ENCODE data around the gene ITPK1.

DNA sequence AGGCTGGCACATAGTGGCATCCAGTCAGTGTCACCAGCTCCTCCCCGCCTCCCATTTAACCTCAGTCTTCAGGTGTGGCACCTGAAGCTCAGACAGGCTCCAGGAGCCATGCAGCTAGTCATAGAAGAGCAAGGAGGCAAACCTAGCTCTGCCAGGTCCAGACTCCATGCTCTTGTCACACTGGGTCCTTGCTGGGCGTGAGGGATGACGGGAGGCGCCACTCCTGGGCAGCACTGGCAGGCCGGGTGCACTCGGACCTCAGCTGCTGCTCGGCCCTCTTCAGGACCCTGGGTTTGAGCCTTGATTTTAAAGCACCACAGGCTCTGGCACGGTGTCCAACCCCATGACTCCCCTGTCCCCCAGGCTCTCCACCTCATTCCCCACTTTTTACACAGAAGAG is 24.1 kb downstream of the ITPK1 start:
- TF ChIP-seq ZNF8 (CRISPR knock-in tag; IDR thresholded peaks at IDR 0.05): no peak
- TF ChIP-seq, protein P1, sequence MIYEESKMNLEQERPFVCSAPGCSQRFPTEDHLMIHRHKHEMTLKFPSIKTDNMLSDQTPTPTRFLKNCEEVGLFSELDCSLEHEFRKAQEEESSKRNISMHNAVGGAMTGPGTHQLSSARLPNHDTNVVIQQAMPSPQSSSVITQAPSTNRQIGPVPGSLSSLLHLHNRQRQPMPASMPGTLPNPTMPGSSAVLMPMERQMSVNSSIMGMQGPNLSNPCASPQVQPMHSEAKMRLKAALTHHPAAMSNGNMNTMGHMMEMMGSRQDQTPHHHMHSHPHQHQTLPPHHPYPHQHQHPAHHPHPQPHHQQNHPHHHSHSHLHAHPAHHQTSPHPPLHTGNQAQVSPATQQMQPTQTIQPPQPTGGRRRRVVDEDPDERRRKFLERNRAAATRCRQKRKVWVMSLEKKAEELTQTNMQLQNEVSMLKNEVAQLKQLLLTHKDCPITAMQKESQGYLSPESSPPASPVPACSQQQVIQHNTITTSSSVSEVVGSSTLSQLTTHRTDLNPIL (CRISPR knock-in tag; IDR thresholded peaks at IDR 0.05; ENCODE audit: low read depth): no peak
- TF ChIP-seq ZFP3 (CRISPR knock-in tag; IDR thresholded peaks at IDR 0.05): no peak
- TF ChIP-seq ESRRG (CRISPR knock-in tag; IDR thresholded peaks at IDR 0.05): no peak
- no peak for TF ChIP-seq ARNTL (CRISPR knock-in tag; IDR thresholded peaks at IDR 0.05; ENCODE audit: borderline replicate concordance, low read depth)
- TF ChIP-seq, protein P2, sequence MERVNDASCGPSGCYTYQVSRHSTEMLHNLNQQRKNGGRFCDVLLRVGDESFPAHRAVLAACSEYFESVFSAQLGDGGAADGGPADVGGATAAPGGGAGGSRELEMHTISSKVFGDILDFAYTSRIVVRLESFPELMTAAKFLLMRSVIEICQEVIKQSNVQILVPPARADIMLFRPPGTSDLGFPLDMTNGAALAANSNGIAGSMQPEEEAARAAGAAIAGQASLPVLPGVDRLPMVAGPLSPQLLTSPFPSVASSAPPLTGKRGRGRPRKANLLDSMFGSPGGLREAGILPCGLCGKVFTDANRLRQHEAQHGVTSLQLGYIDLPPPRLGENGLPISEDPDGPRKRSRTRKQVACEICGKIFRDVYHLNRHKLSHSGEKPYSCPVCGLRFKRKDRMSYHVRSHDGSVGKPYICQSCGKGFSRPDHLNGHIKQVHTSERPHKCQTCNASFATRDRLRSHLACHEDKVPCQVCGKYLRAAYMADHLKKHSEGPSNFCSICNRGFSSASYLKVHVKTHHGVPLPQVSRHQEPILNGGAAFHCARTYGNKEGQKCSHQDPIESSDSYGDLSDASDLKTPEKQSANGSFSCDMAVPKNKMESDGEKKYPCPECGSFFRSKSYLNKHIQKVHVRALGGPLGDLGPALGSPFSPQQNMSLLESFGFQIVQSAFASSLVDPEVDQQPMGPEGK (CRISPR knock-in tag; IDR thresholded peaks at IDR 0.05; ENCODE audit: borderline replicate concordance): no peak
- no peak for TF ChIP-seq ZNF70 (CRISPR knock-in tag; IDR thresholded peaks at IDR 0.05)
- TF ChIP-seq ZFP30 (CRISPR knock-in tag; IDR thresholded peaks at IDR 0.05): no peak
- TF ChIP-seq, protein P3, sequence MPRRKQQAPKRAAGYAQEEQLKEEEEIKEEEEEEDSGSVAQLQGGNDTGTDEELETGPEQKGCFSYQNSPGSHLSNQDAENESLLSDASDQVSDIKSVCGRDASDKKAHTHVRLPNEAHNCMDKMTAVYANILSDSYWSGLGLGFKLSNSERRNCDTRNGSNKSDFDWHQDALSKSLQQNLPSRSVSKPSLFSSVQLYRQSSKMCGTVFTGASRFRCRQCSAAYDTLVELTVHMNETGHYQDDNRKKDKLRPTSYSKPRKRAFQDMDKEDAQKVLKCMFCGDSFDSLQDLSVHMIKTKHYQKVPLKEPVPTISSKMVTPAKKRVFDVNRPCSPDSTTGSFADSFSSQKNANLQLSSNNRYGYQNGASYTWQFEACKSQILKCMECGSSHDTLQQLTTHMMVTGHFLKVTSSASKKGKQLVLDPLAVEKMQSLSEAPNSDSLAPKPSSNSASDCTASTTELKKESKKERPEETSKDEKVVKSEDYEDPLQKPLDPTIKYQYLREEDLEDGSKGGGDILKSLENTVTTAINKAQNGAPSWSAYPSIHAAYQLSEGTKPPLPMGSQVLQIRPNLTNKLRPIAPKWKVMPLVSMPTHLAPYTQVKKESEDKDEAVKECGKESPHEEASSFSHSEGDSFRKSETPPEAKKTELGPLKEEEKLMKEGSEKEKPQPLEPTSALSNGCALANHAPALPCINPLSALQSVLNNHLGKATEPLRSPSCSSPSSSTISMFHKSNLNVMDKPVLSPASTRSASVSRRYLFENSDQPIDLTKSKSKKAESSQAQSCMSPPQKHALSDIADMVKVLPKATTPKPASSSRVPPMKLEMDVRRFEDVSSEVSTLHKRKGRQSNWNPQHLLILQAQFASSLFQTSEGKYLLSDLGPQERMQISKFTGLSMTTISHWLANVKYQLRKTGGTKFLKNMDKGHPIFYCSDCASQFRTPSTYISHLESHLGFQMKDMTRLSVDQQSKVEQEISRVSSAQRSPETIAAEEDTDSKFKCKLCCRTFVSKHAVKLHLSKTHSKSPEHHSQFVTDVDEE (CRISPR knock-in tag; IDR thresholded peaks at IDR 0.05): no peak
- no peak for TF ChIP-seq TOX (CRISPR knock-in tag; IDR thresholded peaks at IDR 0.05; ENCODE audit: borderline replicate concordance)
- TF ChIP-seq CSDC2 (CRISPR knock-in tag; IDR thresholded peaks at IDR 0.05): no peak
